Stimulated activated naive CD8-positive, alpha-beta T cell treated with anti-CD3 and anti-CD28 coated beads, Interleukin-15, Interleukin-2, amounts not matched to agents 100 U/mL and 50 U/mL, for 24 hours (primary cell): ENCODE measurements around the gene ZDHHC22.

Experiments used
- ATAC-seq: fragments of 150-1000 bp; cut with Tn5 transposase; one replicate; pipeline ENCODE4 v1.10.0; 2021
- DNase-seq: peaks from one replicate; pipeline ENCODE4 v3.0.0; 2021

ZDHHC22 gene

DNA sequence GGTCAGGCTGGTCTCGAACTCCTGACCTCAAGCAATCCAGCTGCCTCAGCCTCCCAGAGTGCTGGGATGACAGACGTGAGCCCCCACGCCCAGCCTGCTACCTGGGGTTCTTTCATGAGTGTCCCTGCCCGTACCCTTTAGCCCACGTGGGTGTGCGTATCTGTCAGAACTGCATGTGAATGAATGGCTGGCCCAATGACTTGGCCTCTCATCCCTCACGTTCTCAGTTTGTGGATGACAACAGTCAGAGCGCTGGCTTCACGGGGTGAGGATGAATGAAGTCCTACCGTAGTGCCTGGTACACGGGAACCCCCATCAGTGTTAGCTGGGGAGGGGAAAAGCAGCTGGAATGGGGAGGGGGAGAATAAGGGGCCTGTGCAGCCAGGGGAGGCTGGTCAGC lies 16.1 kb upstream of the ZDHHC22 start:
- ATAC-seq (no peak), DNase-seq (no peak)

DNA sequence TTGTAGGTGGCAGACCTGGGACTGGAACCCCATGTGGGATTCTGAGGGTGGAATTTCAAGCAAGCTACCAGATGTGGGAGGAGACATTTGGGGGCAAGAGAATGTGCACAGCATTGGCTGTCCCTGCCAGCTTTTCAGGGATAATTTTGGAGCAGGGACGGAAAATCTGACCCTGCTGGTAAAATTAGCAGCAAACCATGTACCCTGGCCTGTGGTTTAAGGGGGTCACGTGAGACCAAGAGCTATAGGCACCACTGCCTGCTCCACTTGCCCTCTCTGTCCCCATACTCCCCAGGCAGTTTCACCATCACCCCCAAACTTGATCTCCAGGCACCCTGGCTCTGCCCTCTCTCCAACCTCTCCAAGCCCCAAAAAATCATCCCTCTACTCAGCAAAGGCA lies 13.5 kb upstream of the ZDHHC22 start:
- DNase-seq (no peak), ATAC-seq (no peak)

DNA sequence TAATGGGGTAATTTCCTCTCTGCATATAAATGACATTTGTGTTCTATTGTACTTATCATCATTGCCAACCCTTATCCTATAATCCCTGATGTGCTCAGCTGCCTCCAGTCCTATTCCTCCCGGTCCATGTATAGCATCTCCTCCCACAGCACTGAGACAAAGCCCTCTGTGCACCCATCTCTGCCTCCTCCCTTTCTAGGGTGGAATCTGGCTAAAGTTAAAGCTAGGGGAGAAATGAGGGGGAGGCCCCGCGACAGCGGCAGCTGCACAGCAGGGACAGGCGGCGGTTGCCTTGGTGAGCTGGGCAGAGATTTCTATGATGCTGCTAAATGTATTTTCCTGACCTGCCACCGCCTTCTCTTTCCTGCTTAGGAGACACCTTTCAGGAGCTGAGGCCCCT lies 12.8 kb upstream of the ZDHHC22 start:
- no peak for ATAC-seq
- DNase-seq, result no peak

DNA sequence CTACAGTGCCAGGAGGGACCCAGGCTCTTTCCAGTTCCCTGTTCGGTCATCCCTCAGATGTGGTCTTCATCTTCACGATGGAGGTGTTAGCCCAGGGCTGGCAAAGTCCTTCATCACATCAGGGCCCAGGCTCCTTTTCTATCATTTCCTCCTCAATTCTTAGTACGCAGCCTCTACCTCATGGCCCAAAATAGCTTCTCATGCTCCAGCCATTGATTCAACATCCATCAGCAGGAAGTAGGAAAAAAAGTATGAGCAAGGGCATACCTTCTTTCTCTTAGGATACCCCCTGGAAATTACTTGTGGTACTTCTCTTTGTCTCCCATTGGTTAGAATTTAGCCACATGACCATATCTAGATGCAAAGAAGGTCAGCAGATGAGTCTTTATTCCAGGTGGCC lies 12.2 kb upstream of the ZDHHC22 start:
- DNase-seq (no peak), ATAC-seq (no peak)

DNA sequence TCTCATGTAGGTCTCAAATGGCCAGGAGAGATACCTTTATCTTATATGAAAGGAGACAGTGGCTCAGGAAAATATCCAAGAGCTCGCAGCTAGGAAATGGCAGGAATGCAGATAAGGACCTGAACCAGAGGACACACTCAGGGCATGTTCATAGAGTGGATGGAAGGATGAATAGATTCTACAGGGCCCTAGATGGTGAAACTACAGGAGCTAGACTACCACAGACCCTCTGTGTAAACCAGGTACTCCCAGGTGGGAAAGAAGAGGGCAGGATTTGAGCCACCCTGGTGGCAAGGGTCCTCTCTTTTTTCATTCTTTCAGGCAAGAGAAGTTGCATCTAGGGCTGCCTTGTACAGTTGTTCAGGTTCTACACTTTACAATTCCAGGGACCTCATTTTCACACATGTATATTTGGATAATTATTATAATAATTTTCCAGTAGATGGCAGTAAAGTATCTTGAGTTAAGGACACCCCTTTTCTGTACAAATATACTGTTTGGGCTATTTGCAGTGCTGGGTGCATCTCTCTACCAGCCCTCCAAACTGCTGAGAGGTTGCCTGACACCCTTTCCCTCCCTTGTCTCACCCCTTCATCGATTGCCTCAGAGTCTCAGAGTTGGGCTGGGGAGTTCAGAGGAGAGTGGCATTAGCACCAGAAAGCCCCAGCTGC lies 10.5 kb upstream of the ZDHHC22 start:
- ATAC-seq (no peak), DNase-seq (no peak)

DNA sequence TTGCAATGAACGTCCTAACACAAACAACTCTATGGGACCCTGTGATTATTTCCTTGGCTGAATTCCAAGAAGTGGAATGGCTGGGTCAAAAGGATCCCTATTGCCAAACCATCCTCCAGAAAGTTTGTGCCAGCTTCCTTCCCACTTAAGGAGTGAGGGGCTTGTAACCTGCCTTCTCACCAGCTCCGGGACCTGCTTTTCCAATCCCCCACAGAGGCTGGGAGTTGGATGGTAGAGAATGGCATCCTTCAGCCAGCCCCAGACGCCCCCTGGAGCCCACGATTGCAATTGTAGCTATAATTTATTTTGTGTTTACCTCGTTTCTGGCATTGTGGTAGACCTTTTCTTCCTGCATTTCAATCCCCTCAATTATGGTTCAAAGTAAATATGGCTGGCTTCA lies 9.7 kb upstream of the ZDHHC22 start:
- DNase-seq, result peak; percentile 27
- no peak for ATAC-seq

DNA sequence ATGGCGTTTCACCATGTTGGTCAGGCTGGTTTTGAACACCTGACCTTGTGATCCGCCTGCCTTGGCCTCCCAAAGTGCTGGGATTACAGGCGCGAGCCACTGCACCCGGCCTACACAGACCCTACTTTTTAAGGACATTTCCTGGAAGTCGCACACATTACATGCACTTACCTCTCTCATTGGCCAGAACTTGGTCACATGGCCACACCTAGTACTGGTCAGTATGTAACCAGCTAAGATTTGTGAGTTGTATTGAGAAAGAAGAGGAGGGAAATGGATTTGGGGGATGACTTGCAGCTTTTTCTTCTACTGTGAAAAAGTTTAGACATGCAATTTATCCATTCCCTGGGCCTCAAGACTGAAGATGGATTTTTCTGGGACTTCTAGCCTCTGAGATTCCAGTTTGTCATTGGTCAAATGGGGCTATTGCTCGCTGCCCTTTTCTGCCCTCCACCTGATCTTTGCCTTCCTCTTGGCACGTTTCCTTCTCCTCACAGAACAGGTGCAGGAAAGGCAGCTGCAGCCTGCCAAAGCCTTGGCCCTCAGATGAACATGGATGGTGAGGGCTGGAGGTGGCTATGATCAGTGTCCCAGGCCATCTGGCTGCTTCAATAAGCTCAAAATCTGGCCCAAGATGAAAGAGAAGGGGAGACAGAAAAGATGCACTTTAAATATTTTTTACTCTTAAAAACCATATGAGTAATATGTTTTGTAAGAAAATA lies 7.1 kb upstream of the ZDHHC22 start:
- DNase-seq (no peak), ATAC-seq (no peak)

DNA sequence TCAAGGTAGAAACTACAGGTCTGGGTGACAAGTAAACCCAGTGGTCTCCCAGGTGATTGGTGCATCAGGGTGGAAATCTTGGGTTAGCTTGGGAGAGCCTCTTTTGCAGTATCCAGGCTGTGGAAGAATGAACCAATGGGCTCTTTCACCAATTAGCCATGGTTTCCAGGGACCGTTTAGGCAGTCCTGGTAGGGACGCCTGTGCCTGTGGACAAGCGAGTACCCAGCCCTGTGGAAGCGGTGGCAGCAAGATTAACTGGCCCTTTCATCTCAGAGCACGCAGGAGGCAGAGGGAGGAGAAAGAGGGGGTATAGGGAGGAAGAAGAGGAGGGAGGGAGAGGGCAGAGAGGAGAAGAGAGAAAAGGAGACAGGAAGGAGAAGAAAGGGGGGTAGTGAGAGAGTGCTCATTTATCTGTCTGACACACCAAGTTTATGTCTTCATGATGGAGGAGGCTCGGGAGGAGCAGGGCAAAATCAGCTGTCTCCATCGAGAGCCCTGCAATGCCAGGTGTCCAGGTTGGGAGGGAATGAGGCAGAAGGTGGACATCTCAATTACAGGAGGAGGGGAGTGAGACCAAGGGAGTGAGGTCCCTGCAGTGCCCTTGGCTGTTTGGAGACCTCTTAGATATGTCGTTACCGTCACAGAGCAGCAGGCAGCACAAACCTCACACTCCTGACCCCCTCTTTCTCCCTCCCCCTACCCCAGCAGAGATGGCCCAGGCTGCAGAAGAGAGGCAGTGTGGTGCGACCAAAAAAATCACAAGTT lies 4.6 kb upstream of the ZDHHC22 start:
- ATAC-seq, result no peak
- DNase-seq, result no peak

DNA sequence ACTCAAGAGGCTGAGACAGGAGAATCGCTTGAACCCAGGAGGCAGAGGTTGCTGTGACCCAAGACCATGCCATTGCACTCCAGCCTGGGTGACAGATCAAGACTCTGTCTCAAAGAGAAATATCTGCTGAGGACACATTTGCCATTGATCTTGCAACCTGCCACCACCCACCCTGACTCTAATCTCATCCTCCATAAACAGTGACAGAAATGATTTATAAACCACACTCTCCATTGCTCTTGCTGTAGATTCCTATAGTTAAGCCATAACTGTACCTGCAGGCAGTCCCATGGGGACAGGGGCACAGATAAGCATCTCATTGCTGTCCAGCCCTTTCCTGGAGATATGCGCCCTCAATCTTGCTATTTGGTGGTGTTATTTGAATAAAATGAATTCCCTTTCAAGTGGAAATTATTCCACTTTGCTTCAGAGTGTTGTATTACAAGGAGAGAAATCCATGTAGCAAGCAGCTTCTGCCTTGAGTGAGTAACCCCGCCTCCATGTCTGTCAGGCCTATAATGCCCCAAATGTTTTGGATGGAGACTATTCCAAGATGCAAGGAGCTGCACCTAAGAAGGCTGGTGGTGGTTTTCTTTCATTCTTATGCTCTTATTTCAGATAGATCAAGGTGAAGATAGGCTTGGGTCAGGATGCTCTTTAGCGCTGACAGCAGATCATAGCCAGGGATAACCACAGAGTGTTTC lies 3.0 kb upstream of the ZDHHC22 start:
- DNase-seq (no peak), ATAC-seq (no peak)

DNA sequence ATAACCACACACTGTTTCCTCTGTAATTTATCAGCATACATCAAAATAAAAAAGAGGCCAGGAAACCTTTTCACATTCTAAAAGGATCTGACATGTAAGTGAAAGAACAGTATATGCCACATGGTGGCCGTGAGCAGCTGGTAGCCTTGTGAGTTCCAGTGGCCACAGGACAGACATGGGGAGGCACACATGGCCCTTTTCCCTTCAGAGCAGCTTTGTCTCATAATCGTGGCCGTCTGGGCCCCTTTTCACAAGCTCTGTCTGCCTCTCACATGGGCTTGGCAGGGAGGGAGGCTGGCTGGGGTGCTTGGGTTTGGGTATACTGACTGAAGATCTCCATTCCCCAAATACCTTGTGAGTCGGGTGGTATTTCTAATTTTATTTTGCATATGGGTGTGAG lies 1.5 kb upstream of the ZDHHC22 start:
- ATAC-seq, result no peak
- no peak for DNase-seq

DNA sequence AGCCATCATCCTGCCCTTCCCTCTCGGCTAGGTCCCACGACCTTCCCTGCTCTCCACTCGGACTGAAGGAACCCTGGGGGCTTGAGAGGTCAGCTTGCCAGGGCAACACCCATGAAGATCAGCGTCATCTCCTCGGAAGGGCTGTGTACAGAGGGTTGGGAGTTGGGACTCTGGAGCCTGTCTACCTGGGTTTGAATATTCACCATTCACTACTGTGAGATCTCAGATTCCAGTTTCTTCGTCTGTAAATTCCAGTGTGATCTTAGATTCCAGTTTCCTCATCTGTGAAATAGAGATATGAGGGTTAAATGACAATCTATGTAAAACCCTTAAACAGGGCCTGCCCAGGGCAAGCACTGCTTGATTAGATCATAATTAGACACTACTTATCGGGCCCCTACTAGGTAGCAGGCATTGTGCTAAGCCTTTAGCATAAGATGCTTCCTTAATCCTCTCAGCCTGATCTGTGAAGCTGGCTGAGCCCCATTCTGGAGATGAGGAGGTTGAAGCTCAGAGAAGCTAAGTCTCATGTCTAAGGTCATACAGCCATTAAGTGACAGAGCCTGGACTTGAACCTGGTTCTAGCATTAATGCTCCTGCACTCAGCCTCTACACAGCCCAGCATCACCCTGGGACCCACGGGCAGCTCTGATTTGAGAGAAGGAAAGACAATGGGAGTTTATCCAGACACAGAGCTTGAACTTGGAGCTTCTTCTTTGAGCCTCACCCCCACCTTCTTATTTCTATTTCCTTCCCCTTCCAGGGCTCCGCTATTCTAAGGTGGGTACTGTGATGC lies 612 bp upstream of the ZDHHC22 start:
- ATAC-seq, result no peak
- no peak for DNase-seq

DNA sequence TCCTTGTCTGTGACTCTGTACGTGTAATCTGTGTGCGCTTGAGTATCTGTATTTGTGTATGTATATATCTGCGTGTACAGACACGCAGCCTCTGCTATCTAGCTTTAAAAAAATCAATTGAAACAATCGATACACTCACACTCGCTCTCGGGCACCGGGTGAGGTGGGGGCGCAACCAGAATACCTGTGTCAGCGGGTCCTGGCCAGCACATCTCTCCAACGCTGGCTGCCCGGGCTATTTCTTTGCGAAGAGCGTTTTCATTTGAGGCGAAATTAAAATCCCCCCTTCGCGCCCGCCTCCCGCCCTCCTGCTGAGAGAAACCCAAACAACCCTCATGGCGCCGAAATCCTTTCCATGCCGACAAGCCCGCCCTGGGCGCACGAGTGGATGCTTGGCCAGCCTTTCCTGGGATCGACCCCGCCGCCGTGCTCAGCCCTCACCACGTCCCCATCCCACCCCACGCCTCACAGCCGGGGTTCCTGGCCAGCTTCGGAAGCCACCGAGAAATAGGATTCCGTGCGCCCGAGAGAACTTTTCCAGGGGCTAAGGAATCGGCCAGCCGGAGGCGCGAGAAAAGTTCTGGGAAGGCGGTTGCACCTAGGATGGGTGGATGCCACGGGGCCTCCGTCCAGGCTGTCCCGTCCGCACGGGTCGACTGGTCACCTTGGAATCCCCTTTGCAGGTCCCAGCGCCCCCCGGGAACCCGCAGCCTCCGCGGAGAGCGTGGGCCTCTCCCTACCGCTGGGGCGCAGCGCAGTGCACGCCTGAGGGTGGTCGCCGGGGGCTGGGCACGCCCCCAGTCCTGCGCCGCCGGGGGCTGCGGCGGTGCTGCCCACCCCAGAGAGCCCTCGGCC lies 1.0 kb downstream of the ZDHHC22 start:
- ATAC-seq (no peak), DNase-seq (no peak)

DNA sequence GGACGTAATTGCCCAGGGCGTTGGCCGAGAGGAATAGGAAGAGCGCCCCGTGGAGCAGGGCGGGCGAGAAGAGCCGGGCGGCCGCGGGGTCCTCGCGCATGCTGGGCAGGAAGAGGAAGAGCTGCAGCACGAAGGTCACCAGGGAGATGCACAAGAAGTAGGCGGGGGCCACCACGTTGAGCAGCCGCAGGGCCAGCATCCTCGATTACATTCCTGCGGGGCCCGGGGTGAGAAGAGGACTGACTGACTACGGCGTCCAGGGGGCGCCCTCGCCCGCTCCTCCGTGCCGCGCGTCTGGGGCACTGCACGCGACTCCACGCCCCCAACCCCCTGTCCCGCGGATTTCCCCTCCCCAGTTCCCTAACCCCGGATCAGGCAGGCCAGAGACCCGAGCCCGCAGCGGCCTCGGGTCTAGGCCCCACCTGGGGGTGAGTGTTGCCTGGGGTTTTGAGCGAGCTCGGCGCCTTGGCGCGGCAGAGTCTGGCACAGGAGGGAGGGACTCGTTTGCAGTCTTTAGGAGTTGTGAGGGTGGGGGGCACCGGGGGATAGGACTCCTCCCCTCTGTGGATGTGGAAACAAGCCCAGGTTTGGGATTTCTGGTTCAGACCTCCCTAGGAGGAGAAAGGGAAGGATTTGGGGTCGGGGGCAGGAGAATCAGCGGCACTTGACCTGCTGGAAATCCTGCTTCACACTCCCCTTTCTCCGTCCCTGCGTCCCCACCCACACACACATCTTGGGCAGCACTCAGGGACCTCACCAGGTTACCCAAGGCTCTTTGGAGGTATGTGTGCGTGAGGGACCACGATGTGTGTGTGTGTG lies 1.8 kb downstream of the ZDHHC22 start:
- DNase-seq (peak; percentile 72), ATAC-seq (peak; percentile 74)

DNA sequence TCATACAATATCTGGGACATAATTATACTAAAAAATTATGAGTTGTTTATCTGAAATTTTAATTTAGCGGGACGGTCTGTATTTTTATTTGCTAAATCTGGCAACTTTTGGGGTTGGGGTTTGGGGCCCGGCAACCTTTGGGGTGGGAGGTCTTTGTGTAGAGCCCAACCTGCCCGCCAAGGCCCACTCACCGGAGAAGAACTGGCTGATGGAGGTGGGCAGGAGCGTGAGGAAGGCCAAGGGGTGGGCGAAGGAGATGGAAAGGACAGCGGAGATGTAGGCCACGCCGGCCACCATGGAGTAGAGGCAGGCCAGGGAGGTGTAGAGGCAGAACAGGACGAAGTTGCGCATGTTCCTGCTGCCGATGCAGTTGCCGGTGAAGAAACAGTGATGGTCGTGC lies 2.6 kb downstream of the ZDHHC22 start:
- no peak for DNase-seq
- no peak for ATAC-seq

DNA sequence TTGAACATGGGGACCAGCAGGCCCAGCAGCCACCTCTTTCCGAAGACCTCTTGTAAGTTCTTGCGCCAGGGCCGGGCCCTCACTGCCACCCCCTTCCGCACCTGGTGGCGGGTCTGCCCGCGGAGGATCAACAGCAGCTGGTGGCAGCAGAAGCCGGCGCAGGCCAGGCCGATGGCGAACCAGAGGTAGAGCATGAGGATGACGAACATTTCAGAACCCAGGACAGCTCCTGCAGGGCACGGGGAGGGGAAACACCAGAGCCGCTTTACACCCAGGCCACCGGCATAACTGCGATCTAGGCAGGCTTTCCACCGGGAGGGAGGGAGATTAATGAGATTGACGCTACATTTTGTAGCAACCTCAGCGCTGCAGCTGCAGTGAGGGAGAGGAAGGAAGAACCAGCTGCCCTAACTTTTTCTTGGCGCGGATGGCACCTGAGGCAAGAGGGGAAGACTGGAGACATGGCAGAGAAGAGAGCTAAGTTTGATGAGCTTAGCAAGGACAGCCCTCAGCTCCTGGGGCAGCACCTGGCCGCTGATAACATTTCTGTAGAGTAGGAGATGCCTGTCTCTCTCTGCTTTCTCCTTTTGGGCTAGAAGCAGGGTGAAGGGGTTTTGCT lies 7.8 kb downstream of the ZDHHC22 start:
- ATAC-seq, result peak; percentile 60
- peak; percentile 69 for DNase-seq

DNA sequence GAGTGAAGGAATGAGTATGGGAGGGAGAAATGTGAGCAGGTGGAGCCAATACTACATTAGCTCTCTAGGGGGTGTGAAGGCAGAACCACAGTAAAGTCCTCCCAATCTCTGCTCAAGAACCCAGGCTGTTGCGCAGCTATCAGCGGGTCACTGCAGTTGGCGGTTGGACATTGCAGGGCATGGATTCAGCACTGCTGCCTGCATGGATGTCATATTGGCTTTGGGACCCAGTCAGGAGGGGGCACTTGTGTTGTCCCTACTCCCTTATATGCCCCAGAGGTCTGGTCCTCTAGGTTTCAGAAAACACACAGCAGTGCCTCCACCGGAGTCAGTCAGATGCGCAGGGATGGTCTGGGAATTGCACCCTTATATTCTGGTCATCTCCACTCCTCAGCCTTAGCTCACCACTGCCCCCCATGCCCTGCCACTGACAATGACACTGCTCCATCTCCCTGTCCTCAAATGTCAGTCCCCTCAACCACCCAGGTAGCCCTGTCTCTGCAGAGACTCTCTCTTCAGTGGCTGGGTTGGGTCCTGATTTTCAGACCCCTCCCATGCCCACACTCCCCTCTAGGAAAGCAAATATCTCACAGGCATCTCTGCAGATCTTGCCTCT lies 9.6 kb downstream of the ZDHHC22 start:
- ATAC-seq, result no peak

DNA sequence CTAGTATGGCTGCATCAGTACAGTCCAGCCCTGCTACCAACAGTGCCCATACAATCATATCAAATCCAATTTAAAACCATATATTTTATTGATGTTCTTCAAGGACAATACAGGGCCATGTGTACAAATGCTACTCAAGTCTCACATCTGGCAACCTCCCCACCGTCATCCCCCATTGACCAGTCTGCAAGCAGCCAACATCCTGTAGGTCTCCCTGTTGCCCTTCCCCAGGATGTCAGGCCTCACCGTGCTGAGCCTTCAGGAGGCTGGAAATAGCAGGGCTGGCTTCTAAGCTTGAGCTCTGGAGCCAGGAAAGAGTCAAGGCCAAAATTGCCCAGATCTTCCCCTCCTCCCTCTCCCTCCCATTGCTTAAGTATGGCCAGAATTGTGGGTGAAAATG lies 10.4 kb downstream of the ZDHHC22 start:
- ATAC-seq (no peak), DNase-seq (no peak)

More for the DNA sequence above, 9.6 kb downstream of the ZDHHC22 start:
- DNase-seq, result no peak

DNA sequence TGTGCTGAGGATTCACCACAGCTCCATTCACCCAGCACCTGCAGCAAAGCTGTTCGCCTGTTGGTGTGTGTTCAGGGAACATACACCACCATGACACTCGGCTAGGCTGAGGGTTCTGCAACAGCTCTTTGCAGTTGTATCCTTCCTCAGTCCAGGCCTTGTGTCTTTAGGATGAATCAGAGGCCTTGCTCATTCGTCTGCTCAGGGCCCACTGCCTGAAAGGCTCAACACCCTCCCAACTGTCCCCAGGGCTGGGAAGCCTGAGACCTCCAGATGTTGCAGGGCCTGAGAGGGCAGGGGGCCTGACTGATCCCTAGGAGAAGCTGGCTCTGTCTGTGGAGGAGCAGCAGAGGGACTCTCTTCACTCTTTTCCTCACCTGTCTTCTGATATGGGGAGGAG lies 11.2 kb downstream of the ZDHHC22 start:
- ATAC-seq, result no peak

DNA sequence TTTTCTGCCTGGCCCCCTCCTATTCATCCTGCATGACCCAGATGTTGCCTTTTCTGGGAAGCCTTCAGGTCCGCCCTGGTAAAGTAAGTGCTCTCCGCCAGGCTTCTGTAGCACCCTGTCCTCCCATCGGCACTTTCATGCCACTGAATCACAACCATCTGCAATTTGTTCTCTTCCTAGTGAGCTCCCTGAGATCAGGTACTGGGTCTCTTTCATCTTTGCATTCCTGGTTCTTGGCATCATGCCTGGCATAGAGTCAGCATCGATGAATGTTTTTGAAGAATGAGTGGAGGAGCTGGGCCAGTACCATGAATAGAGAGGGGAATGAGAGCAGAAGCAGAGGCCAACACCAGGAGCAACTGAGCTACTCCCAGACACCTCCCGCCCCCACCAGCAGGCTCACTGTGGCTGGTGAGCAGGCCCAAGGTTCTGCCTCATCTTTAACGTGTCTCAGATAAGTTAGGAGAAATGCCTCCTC lies 13.1 kb downstream of the ZDHHC22 start:
- DNase-seq, result no peak
- ATAC-seq, result no peak

More for the DNA sequence above, 11.2 kb downstream of the ZDHHC22 start:
- DNase-seq, result no peak
